HG03442 (cell line): ENCODE results near the gene VIPR2.
"Not testable (repeated sequence)": the region's sequence is repeated elsewhere in the genome, so short reads cannot be mapped to it uniquely, and the experiment has no call there.

ENCODE experiments used
- ATAC-seq: cut with Tn5 transposase; IDR thresholded peaks from one replicate; pipeline ENCODE4 v1.9.1; 2021; ENCODE audit warnings: mild to moderate bottlenecking, moderate library complexity; ENCODE audit not compliant: unreplicated experiment

VIPR2 gene

DNA sequence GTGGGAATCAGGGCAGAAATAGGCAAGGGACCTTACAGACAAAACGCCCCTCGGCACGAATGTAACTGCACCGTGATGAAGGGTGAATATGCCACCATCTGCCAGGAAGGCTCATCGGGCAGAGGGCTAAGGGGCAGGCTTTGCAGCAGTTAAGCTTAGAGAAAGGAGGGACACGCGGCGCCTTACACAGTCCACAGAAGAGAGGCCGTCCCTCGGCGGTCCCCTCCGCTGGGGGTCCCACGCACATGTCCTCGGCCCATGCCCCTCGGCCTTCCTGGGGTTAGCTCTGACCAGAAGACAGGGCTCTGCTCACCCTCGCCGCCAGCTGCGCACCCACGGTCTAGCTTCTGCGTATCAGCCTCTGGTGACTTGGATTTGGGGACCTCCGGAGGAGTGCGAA is 147.2 kb downstream of the VIPR2 start:
- ATAC-seq: no peak

GRCh38 chr7:158997110-158997453 is 147.6 kb downstream of the VIPR2 start:
- ATAC-seq: no peak

DNA sequence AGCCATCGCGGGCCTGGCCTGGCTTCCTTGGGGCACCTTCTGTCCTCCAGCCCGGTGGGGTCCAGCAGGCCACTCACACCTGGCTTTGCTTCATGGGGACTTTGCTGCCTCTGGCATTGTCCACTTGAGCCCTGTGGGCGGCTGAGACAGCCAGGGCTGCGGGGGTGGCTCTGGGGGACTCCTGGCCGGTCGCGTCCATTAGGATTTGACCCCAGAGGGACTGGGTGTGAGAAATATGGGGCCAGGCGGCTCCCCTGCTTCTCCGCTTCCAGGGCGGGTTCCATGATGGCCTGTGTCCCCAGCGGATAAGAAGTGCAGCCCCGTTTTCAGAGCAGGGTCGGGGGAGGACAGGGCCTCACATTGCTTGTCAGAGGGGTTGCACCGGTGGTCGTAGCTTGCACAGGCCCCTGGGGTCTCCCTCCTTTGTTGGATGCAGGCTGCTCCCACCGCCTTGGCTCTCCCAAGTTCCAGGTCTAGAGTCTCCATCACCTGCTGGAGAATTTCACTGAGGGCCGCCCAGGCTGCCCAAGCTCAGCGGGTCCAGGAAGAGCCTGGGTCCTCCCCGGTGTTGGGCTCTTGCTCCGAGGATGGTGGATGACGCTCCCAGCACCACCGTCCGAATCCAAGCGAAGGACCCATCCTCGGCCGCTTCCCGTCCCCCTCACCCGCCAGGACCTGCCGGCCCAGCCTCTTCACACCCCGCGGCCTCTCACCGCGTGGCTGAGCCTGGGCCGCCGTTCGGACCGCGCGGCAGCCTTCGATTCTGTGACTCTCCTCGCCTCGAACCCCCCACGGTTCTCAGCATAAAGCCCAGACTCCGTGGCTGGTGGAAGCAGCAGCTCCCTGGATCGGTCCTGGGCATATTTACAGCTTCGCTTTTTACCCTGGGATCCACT is 148.2 kb downstream of the VIPR2 start:
- no peak for ATAC-seq

GRCh38 chr7:158995514-158995913 is 149.2 kb downstream of the VIPR2 start:
- no peak for ATAC-seq

- ATAC-seq: no peak
These were observed 150.0 kb downstream of the VIPR2 start for GRCh38 chr7:158994687-158995086.

DNA sequence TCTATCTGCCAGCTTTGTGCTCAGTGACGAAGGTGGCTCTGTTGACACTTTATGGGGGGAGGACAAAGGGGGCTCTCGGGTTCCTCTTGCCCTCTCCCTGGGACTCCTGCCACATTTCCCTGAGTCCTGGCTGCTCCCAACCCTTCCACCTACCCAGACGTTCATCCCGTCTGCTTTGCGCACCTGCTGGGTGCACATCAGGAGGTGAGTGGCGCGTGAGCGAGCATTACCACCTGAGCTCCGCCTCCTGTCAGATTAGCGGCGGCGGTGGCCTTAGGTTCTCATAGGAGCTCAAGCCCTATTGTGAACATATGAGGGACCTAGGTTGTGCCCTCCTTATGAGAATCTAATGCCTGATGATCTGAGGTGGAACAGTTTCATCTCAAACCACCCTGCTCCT is 151.1 kb downstream of the VIPR2 start:
- ATAC-seq: no peak

- no peak for ATAC-seq
These were observed 151.9 kb downstream of the VIPR2 start for GRCh38 chr7:158992759-158993158.

DNA sequence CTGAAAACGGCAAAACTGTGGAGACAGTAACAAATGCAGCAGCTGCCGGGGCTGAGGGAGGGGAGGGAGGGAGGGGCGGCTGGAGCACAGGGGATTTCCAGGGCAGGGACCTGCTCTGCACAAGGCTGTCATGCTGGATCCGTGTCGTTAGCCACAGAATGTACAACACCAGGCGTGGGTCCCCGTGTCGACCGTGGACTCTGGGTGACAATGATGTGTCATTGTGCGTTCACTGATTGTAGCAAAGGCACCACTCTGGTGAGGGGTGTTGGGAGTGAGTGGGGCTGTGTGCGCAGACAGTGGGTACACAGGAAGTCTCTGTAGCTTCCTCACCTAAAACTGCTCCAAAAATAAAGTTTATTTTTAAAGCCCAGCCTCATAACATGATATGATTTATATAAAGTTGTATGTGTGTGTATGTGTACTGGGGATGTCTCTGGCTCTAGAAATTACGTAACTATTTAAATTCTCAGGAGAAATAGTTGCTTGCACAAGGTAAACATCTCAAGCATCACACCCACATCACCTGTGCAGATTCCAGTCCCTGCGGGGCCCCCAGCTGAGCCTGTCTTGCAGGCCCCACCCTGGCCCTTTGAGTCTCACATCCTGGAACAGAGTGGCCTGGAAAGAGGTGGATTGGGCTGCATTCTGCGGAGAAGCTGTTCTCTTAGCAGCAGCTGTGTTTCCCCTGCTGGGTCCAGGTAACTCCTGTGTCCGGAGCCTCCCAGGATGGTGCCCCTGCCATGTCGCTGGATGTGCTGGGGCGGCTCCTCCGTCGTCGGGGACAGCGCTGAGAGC is 152.6 kb downstream of the VIPR2 start:
- no peak for ATAC-seq

GRCh38 chr7:158988996-158989395 is 155.7 kb downstream of the VIPR2 start:
- ATAC-seq: no peak

DNA sequence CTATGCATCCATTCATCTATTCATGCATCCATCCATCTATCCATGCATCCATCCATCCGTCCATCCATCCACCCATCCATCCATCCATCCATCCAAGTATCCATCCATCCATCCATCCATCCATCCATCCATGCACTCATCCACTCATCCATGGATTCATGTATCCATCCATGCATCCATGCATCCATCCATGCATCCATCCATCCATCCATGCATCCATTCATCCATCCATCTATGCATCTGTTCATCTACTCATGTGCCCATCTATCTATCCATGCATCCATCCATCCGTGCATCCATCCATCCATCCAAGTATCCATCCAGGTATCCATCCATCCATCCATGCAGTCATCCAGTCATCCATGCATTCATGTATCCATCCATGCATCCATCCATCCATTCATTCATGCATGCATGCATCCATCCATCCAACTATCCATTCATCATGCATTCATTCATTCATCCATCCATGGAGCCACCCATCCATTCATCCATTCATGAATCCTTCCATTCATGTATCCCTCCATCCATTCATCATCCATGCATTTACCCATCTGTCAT is 156.3 kb downstream of the VIPR2 start:
- no peak for ATAC-seq

GRCh38 chr7:158987691-158988090 is 157.0 kb downstream of the VIPR2 start:
- ATAC-seq: no peak

DNA sequence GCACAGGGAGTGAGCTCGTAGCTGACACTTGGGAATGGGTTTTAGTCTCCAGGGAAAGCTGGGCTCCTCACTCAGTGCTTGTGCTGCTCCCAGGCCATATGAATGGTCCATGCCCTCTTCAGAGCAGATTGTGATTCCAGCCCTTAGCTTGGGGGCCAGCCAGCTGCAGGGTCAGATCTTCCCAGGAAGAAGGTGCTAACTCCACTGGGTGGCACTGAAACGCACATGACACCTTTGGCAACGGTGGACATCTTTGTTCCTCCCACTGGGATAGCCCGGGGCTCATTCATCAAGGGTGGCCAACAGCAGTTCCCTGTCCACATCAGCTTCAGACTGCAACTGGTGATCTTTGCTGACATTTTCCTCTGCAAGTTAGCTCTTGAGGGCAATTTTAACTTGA is 159.1 kb downstream of the VIPR2 start:
- ATAC-seq: no peak

DNA sequence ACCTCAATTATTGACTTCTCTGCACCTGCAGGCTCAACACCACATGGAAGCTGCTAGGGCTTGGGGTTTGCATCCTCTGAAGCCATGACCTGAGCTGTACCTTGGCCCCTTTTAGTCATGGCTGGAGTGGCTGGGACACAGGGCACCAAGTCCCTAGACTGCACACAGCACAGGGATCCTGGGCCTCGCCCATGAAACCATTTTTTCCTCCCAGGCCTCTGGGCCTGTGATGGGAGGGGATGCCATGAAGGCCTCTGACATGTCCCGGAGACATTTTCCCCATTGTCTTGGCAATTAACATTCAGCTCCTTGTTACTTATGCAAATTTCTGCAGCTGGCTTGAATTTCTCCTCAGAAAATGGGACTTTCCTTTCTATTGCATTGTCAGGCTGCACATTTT is 160.7 kb downstream of the VIPR2 start:
- not testable (repeated sequence) for ATAC-seq

GRCh38 chr7:158982080-158982479 is 162.6 kb downstream of the VIPR2 start:
- ATAC-seq: not testable (repeated sequence)

DNA sequence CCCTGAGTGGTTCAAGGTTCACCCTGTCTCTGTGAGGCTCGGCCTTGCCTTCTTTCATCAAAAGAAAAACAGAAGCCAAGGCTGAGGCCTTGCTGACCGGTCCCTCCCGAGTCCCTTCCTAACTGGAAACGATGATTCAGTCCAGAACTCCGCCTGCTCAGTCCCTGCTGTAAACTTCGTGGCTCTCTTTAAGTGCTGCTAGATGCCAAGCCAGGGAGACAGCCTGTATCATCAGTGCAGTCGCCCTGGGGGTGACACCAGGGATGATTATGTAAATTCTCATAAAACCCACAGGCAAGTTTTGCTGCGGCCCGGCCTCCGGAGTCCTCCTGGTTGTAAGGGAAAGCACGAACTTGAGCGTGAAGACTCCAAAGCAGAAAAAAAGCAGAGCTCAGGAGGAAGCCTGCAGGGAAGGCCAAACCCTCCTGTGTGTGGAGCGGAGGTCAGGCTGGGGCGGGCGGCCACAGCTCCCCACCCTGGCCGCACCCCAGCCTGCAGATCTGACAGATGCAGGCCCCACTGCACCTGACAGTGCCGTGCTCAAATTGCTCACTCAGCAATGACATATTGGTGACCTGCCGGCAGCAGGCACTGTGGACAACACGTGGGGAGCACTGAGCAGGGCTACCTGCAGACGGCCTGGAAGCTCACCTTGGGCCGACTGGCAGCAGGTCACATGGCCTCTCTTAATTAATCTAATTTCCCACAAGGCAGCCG is 164.9 kb downstream of the VIPR2 start:
- no peak for ATAC-seq

GRCh38 chr7:158979023-158979529 is 165.6 kb downstream of the VIPR2 start:
- ATAC-seq: no peak
